DOHH2 (cell line): ENCODE measurements around the gene OLFM1.
"Not testable (repeated sequence)": the region's sequence is repeated elsewhere in the genome, so short reads cannot be mapped to it uniquely, and the experiment has no call there.

ENCODE experiments used
- EZH2phosphoT487 ChIP-seq: fragments of 200-600 bp; sonication (generic); IDR thresholded peaks from 2 replicates; pipeline ENCODE4 v1.6.1; 2017; ENCODE audit warnings: borderline replicate concordance, mild to moderate bottlenecking, antibody characterized with exemption, low read length, moderate library complexity, mixed read lengths
- TF ChIP-seq, protein P1 (sequence below): fragments of 200-600 bp; sonication (generic); IDR thresholded peaks from one replicate; pipeline ENCODE4 v1.5.1; 2014; ENCODE audit warnings: antibody characterized with exemption, mild to moderate bottlenecking, low read depth, low read length; ENCODE audit not compliant: poor library complexity, severe bottlenecking

DNA sequence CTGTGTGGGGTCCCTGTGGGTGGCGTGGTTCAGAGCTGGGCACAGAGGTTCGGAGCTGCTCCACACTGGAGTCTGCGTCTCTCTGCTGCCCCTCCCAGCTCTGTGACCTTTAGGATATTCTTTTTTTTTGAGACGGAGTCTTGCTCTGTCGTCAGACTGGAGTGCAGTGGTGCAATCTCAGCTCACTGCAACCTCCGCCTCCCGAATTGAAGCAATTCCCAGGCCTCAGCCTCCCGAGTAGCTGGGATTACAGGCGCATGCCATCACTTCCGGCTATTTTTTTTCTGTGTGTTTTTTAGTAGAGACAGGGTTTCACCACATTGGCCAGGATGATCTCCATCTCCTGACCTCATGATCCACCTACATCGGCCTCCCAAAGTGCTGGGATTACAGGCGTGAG, 24.1 kb downstream of the OLFM1 start:
- TF ChIP-seq, protein P1, sequence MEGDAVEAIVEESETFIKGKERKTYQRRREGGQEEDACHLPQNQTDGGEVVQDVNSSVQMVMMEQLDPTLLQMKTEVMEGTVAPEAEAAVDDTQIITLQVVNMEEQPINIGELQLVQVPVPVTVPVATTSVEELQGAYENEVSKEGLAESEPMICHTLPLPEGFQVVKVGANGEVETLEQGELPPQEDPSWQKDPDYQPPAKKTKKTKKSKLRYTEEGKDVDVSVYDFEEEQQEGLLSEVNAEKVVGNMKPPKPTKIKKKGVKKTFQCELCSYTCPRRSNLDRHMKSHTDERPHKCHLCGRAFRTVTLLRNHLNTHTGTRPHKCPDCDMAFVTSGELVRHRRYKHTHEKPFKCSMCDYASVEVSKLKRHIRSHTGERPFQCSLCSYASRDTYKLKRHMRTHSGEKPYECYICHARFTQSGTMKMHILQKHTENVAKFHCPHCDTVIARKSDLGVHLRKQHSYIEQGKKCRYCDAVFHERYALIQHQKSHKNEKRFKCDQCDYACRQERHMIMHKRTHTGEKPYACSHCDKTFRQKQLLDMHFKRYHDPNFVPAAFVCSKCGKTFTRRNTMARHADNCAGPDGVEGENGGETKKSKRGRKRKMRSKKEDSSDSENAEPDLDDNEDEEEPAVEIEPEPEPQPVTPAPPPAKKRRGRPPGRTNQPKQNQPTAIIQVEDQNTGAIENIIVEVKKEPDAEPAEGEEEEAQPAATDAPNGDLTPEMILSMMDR: not testable (repeated sequence)
- not testable (repeated sequence) for TF ChIP-seq EZH2phosphoT487
